Measurements from ENCODE around the gene COL5A2.

Gene COL5A2

DNA sequence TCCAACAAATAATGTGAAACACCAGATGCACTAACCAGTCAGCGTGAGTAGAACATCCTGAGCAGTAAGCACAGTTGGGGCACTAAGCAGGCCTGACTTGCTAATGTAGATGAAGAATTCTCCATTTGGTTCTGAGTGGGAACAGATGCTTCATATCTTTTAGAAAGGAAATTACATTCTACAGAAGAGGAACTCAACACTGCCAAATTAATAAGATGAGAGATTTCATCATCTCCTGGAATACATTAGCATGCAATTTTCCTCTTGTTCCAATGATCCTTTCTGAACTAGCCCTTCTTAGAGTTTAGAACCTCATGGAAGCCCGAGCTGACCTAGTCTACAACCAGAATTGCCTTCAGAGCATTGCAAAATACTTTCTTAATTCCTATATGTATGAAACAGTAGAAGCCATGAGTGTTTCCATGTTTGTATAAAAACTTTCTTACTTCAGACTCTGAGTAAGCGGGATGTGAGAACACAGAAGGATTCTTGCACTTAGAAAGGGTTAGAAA lies 34.8 kb downstream of the COL5A2 start:
- no peak for DNase-seq

DNA sequence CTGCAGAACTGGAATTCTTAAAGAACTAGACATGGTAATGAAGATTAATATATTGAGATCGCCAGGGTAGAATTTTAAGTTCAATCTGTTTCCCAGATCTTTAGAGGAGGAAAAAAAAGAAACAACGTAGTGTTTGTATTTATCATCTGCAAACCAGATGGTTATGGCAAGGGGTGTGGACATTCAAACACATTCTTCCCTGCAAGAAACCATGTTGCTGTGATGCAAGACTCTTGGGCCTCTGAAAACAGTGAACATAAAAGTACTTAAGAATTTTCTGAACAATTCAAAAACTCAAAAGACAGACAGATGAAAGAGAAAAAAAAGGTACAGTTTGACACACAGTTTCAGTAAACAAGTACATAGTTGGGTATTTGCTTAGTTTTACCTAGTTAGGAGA lies 35.6 kb downstream of the COL5A2 start:
- no peak for DNase-seq

DNA sequence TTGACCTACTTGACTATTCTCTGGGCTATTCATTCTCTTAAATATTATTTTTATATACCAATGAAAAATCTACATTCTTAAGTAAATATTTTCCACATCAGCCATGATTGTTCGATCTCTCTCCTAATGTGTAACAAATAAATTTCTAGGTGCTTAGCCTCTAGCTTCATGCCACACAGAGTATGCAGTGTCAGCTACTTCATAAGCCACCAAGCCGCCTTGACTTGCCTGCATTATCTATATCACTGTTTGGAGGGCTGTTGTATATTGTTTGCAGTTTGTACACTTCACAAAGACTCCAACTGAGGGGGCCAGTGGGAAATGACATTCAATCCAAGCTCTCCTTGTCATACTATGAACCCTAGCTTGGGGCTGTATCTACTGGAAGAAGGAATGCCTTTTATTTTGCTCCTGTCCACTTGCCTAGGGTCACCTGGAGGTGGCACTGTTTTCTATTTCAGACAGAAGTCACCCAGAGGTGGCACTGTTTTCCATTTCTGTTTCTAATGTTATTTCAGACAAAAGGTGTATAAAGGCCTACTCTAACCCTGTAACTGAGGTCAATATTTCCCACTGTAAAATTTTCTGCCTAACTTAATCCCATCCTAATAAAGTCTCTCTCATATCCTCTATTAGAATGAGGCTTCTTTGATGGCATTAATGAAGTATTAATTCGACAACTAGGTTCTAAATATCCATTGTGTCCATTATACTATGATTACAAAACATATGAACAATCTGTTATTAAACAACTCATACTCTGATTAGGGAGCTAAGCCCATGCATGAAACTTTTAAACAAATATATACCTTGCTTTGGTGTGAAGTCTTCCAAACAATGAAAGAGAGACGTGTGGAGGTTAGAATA lies 36.4 kb downstream of the COL5A2 start:
- peak; percentile 2 for DNase-seq

DNA sequence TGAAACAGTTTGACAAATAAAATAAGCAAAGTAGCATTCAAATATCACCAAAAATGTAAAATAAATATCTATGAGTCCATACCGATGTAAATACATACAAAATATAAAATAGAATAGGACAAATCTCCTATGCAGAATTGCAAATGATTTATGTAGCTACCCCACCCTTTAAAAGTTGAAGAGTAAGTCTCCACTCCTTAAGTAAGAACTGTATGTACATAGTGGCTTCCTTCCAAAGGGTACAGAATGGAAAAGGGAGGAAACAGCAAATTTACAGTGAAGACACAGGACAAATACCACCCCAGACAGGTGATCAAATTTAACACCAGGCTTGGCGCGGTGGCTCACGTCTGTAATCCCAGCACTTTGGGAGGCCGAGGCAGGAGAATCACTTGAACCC lies 40.8 kb downstream of the COL5A2 start:
- DNase-seq = no peak

DNA sequence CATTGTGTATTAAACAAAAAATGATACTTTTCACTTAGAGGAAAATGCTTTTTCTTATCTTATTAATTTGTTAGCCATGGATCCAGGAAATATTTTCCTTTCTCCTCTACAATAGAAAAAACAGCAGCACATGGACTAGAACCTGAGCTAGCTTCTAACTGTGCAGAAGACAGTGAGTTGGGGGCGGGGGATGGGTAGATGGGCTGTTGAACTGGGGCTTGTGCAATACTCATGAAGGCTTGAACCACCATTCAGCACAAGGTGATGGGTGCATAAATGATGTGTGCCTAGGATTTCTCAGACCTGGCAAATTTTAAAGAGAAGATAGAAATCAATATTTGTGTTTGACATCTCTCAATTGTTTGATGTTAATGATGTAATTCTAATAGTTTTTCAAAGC lies 42.0 kb downstream of the COL5A2 start:
- no peak for DNase-seq

DNA sequence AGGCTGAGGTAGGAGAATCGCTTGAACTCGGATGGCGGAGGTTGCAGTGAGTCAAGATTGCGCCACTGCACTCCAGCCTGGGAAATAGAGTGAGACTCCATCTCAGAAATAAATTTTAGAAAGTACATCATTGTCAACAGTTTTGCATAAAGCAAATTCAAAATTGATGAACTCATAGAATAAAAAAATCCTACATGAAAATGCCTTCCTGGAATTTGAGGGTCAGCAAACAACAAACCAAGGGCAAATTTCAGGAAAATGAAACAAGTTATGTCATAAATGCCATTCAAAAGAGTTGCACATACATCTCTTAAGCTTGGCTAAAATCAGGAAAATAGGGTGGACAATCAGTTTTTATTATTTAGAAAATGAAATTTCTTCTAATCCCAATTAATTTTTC lies 45.1 kb downstream of the COL5A2 start:
- no peak for DNase-seq

DNA sequence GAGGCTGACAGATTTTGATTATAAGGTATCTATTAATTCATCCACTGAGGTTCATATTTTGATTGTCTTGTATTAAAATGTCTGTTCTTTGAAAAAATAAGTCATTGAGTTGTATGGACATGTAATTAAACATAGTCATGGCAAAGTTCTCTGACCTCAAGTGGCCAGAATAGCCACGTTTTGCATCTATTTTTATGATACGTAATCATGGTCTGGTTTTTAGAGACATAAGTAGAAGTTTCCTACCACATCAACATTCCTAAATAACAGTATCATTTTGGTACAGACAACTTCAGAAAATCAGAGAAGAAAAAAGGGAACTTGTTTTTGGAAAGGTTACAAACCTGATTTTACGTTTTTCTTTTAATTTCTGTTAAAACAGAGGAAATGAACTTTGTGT lies 47.6 kb downstream of the COL5A2 start:
- no peak for DNase-seq

DNA sequence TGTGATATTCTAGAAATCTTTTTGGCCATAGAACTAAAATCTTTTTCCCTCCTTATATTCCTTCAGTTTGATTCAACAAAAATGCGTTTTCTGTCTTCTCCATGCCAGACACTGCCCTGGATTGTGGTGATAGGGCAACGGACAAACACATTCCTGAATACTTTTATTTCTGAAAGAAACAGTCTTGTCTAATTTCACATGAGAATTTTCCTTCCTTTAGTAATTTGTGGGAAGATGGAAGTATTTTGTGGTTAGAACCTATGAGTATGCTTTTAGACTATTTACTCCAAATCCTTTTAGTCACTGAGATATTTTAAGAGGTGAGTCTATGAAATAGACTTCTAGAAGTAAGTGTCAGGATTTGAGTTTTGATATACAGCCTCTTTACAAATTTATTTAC lies 49.6 kb downstream of the COL5A2 start:
- no peak for DNase-seq

DNA sequence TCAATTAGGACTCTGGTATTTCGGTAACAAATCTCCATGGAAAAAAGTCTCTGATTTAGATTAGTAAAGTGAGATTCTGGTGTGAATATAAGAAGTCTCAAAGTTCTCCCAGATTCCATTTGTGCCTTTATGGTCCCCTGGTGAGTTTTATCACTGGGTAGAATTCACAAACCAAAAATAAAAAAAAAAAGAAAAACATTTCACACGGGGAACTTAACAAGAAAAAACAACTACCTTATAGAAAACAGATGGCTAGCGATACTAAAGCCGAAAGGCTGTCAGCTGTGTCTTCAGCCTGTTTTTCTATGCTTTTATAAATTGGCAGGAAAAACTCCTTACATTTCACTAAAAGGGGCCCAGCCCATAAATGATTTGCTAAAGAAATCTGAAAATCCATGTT lies 50.6 kb downstream of the COL5A2 start:
- DNase-seq = no peak

DNA sequence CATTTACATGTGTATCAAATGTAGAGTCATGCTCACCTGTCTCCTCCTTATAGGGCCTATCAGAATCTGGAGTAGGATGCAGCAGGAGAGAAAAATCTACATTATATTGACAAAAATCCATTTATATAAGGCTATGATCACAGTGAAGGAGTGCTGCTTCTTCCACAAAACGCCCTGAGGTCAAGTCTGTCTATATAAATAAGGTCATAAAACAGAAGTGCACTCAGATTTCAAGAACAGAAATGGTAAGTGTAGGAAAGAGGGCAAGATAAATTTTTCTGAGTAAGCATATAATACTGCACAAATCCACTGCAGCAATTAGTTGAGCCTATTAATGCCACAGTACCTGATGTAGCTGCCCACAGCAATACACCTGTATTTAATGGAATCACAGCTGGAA lies 51.8 kb downstream of the COL5A2 start:
- no peak for DNase-seq

DNA sequence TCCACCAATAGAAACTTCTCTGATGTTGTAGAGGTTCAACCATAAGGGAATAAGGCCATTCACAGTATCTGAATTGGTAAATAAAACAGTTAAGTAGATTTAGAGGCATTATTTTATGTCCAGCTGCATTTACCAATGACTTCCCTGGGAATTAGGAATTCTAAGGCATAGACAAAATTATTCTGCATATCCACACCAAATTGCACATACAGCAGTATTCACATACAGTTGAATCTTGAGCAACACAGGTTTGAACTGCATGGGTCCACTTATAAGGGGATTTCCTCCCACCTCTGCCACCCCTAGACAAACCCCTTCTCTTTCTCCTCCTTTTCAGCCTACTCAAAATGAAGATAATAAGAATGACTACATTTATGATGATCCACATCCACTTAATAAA lies 54.4 kb downstream of the COL5A2 start:
- no peak for DNase-seq

DNA sequence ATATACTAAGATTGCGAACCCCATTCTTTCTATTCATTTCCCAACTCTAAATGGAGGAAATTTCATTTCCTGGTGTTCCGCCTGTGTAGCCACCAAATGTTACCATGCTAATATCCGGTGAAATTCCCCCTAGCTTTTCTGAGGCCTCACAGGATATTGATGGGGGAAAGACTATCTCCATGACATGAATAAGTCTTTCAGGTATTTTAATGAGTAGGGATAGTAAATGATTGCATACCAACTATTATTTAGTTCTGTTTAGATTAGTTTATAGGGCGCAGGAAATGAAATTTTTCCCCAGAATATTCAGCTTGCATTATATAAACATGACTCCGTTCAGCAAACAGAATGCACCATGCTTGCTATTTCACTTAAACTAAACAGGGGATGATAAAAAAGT lies 55.4 kb downstream of the COL5A2 start:
- DNase-seq = no peak

DNA sequence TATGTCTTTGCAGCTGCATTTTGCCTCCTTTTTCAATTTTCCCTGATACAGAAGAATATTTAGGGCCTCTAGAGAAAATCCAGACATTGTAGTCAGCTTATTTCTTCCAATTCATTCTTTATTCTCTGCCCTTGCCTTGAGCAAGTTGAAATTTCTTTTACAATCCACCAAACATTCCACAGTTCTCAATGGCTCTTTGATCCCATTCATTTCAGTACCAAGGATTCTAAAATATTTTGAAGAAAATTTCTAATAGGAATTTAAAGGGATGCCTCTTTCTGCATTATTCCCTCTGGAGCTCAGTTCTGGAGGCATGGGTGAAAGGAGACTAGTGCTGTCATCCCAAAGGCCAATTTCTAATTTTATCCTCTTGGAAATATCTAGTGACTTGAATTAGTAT lies 61.2 kb downstream of the COL5A2 start:
- DNase-seq = no peak

DNA sequence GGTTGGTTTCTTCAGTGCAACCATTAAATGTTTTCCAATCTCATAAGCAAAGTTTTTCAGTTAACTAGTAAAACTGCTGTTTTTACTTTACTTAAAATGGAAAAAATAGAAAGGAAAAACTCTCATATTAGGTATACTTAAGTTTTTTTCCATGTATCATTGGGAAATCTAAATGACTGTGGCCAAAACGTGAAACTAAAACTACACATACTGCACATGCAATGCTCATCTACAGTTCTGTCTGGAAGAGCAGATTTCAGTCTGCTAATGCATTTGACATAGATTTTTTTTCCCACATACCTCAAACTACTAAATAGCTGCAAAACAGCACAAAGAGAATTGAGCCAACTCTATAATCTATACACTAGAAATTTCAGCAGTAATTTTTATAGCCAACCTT lies 62.6 kb downstream of the COL5A2 start:
- DNase-seq = no peak

DNA sequence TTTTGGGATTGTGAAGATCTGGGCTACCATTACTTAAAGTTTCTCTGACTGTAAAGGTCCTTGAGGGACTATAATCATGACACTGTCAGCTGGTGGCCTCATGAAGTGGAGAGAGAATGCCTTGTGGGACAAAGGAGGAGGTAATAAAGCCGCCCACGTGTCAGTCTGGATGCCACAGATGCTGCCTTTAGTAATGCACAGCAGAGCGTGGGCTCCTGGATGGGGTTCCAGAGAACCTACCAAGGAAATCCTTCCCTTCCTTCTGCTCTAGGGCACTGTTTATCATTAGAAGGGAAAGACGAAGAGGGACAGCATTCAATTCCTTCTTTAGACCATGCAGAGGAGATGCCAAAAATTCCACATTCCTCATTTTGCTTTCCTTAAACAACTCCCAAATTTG lies 63.5 kb downstream of the COL5A2 start:
- no peak for DNase-seq

DNA sequence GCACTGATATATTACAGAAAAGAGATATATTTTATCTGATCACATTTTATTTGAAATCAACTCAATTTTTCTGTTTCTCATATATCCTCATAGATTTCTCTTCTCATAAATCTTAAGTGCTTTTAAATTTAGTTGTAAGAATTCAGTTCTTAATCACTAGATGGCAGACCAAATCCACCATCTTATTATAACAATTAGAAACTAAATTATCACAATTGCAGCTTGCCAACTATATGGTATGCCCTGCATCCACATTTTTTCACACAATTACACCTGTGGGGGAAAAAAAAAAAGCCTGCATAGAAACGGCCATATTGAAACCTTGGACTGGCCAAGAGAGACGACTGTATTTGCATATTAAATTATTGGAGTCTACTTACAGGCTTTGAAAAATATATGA lies 64.4 kb downstream of the COL5A2 start:
- no peak for DNase-seq

DNA sequence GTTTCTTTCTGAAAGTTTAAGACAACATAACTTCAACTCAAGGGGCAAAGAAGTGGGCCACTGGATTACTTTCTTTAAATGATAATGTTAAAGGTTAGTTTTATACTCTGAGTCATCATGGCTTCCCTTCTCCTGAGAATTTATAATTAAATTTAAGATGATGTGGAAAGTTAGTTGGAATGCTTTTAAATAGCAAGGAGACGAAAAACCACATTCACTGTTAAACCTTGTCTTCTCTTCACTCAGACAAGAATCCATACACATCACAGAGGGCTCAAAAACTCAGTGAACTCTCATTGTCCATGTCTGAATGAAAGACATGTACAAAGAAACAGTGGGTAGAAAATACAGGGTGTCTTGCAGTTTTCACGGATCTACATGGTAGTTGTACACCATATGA lies 65.6 kb downstream of the COL5A2 start:
- DNase-seq = no peak

DNA sequence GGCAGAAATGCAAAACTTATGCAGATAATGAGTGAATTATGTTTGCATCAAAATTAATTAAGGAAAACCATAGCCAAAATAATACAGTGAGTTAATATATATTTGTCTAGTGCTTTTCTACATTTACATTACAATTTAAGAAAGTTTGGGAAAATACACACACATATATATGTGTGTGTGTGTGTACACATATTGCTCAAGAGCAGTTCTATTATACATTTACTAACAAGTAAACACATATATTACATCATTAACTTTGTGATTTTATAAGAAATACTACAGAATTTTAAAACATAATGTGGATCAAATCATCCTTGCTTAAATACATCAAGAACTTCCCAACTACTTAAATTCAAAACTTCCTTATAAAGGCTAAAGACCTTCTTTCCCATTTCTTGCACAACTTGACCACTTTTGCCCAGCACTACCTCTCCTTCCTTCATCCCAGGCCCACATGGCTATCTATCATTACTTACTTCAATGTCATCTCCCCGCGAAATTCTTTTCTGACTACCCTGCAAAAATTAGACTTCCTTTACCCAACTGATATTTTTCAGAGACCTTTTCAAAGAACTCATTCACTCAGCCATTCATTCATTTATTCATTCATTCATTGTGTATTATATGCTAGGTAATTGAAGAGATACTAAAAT lies 68.4 kb downstream of the COL5A2 start:
- DNase-seq = no peak

DNA sequence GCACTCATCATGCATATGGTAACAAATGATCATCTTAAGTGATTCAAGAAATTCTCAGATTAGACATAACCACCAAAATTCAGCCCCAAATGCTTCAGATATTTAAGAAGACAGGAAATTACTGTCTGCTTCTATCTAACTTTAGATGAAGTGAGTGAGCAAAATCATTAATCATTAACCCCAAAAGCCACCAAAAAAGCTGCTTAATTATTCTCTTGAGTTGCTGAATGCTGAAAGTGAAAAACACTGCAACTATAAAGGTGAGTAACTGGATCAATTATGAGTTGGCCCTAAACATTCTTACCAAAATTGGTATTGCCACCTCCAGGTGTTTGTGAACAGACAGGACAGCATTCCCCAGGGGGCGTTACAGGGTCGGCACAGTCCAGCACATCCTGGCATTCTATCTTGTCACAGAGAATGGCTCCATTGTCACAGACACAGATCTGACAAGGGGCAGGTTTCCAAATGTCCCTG lies 69.6 kb downstream of the COL5A2 start:
- DNase-seq = no peak

DNA sequence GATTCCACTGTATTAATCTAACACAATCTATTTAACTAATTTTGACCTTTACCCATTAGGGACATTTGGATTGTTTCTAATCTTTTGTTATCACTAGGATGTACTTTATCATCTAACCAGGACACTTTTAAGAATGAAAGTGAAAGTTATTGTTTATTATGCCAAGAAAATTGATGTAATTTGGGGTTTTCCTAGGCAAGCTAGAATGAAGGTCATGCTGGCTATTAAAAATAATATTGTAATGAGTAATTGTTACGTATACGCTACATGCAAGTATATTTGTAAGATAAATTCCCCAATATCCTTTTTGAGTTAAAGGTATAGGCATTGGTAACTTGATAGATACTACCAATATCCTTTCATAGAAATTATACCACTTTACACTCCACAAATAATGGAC lies 74.6 kb downstream of the COL5A2 start:
- no peak for DNase-seq

DNA sequence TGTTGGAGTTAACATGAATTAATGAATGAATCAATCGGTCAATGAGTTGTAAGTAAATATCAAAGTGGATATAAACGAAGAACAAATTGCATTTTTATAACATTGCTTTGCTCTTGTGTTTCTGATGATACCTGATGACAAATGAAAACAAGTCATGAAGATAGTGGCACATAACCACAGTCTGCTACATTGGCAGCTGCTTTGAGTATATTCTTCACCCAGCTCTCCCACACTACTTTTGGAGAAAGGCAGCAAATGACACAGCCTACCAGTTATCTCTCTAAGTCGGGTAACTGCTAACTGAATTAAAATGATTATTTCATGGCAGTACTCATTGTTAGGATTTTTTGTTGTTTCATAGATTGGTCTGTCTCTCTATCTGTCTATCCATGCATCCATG lies 76.8 kb downstream of the COL5A2 start:
- no peak for DNase-seq

DNA sequence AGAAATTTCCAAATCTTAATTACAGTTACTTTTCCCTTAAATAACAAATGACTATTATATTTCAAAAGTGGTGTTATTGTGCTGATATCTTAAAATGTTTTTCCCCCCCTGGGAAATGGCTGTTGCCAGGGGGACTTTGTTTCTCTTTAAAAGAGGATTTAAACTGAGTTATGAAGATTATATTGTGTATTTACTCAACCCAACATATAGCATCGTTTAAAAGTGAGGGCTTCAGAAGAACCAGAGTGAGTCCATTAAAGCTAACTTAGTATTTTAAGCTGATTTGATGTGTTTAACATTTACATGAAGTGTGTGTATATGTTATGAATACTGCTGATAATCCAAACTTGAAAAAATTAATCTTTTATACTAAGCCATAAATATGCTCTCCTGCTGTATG lies 81.6 kb downstream of the COL5A2 start:
- no peak for DNase-seq

DNA sequence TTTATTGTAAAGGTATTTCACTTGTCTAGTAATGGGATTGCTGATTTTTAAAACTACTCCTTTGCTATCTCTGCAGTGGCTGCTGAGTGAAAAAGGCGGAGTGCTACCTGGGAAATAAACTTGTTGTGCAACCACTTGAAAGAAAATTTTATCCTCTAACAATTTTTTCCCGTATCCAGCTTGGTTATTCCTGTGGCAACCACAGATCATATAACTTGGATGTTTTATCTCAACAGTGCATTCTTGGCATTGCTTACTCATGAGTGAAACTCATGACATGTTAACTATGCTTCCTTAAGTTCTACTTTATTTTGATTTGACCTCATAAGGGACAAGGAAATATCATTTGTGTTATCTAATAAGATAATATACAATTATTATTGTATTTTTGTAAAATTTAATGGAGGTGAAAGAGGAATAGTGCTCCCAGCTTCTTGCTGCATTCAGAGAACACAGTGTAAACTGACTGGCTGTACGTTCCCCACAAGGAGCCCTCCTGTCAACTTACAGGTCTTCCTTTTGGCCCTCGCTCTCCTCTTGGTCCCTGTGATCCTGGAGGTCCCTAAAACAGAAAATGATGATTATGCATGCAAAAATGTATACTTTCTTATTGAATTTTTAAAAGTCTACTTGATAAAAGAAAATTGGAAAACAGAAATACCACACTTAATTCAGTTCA lies 82.7 kb downstream of the COL5A2 start:
- DNase-seq = no peak

DNA sequence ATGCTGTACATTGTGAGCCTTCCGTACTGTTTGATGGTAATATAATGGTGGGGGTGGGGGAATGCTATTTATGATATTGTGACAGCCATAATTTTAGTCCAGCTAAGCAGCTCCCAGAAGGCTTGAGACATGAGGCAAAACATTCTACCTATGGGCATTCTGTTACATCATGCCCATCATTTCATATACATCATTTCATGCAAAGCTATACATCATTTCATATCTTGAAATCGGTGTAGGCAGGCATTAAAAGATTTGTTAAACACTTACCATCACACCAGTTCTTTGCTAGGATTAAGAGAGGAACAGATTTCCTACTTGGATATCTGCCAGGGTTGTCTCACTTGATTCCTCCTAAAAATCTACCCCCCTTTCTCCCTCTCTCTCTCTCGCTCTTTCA lies 84.5 kb downstream of the COL5A2 start:
- DNase-seq = no peak
